Spleen (tissue), 3 donors: Measurements from ENCODE around the gene AGAP3.

ENCODE experiments used
- POLR2A ChIP-seq, 3 donors: fragments of 450-650 bp; IDR thresholded peaks; one replicate each; pipeline ENCODE4 v1.5.1; 2017; ENCODE audit warnings: antibody characterized with exemption in 3 of 3, mild to moderate bottlenecking in 1 of 3
- POLR2AphosphoS5 ChIP-seq, 3 donors: sonication (generic); formaldehyde crosslinking; IDR thresholded peaks; one replicate each; pipeline ENCODE4 v1.5.1; 2017; ENCODE audit warnings: antibody characterized with exemption in 3 of 3

- TF ChIP-seq POLR2AphosphoS5 (IDR thresholded peaks at IDR 0.05) (no peak), POLR2A (IDR thresholded peaks at IDR 0.05) (no peak)
Measured at GRCh38 chr7:151103973-151104372, 17.7 kb downstream of the AGAP3 start.
